Neutrophil (primary cell): ENCODE data around the gene SORCS1.

Source experiments
- H3K27ac ChIP-seq: fragments of 200-600 bp; sonication (generic); 2 replicates; pipeline ENCODE4 v1.5.1; 2016; ENCODE audit warnings: mild to moderate bottlenecking, moderate library complexity
- H3K27me3 ChIP-seq: fragments of 200-600 bp; sonication (generic); 2 replicates; pipeline ENCODE4 v1.6.0; 2016; ENCODE audit warnings: mild to moderate bottlenecking
- H3K36me3 ChIP-seq: fragments of 200-600 bp; sonication (generic); 2 replicates; pipeline ENCODE4 v1.5.1; 2017
- H3K4me1 ChIP-seq, 2 experiments: fragments of 200-600 bp in 1 of 2; sonication (generic) in 1 of 2; 1 replicate in 1 of 2; 2 replicates in 1 of 2; pipeline versions ENCODE4 v1.5.1 to v1.6.1; 2013 to 2016; ENCODE audit warnings: low read depth in 1 of 2, low read length in 1 of 2, mild to moderate bottlenecking in 1 of 2, moderate library complexity in 1 of 2; ENCODE audit not compliant: control insufficient read depth in 1 of 2, insufficient read depth in 1 of 2
- H3K4me3 ChIP-seq, 2 experiments: fragments of 200-600 bp in 1 of 2; sonication (generic) in 1 of 2; 1 replicate in 1 of 2; 2 replicates in 1 of 2; pipeline ENCODE4 v1.5.1; 2013 to 2016; ENCODE audit warnings: low read depth in 1 of 2, low read length in 1 of 2, mild to moderate bottlenecking in 1 of 2, moderate library complexity in 1 of 2
- H3K9me3 ChIP-seq: fragments of 200-600 bp; sonication (generic); 2 replicates; pipeline ENCODE4 v1.5.1; 2016
- TF ChIP-seq, protein P1 (sequence below): fragments of 200-600 bp; sonication (generic); IDR thresholded peaks from 2 replicates; pipeline ENCODE4 v1.5.1; 2016; ENCODE audit warnings: antibody characterized with exemption

The SORCS1 gene

GRCh38 chr10:106873770-106874603, 290.5 kb downstream of the SORCS1 start:
- Histone ChIP-seq H3K27me3 (no peaks in the 10 kb centered on the region), H3K27ac (no peak overlapping the region), H3K36me3 (no peaks in the 10 kb centered on the region), H3K4me3 (no peak overlapping the region), H3K9me3 (no peaks in the 10 kb centered on the region), H3K4me1 (no peaks in the 10 kb centered on the region)
- TF ChIP-seq, protein P1, sequence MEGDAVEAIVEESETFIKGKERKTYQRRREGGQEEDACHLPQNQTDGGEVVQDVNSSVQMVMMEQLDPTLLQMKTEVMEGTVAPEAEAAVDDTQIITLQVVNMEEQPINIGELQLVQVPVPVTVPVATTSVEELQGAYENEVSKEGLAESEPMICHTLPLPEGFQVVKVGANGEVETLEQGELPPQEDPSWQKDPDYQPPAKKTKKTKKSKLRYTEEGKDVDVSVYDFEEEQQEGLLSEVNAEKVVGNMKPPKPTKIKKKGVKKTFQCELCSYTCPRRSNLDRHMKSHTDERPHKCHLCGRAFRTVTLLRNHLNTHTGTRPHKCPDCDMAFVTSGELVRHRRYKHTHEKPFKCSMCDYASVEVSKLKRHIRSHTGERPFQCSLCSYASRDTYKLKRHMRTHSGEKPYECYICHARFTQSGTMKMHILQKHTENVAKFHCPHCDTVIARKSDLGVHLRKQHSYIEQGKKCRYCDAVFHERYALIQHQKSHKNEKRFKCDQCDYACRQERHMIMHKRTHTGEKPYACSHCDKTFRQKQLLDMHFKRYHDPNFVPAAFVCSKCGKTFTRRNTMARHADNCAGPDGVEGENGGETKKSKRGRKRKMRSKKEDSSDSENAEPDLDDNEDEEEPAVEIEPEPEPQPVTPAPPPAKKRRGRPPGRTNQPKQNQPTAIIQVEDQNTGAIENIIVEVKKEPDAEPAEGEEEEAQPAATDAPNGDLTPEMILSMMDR, result no peak

DNA sequence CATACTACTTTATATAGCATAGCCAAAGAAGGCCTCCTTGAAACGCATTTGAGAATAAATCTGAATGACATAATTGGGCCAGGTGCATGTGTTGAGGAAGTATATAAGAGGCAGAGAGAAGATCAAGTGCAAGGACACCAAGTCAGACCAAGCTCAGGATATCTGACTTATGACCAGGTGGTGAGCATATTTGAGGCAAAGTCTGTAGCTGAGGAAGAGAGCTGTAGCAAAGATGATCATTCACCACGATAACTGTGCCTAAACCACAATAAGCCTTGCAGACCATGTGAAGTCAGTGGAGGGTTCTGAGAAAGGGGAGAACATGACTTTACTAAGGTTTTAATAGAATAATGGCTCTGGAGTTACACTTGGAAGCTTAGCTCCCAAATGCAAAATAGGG, 292.3 kb downstream of the SORCS1 start:
- Histone ChIP-seq H3K9me3 (no peaks in the 10 kb centered on the region), H3K4me1 (no peaks in the 10 kb centered on the region), H3K36me3 (no peaks in the 10 kb centered on the region), H3K27me3 (no peaks in the 10 kb centered on the region), H3K4me3 (no peak overlapping the region), H3K27ac (no peak overlapping the region)
- TF ChIP-seq, protein P1, result no peak

DNA sequence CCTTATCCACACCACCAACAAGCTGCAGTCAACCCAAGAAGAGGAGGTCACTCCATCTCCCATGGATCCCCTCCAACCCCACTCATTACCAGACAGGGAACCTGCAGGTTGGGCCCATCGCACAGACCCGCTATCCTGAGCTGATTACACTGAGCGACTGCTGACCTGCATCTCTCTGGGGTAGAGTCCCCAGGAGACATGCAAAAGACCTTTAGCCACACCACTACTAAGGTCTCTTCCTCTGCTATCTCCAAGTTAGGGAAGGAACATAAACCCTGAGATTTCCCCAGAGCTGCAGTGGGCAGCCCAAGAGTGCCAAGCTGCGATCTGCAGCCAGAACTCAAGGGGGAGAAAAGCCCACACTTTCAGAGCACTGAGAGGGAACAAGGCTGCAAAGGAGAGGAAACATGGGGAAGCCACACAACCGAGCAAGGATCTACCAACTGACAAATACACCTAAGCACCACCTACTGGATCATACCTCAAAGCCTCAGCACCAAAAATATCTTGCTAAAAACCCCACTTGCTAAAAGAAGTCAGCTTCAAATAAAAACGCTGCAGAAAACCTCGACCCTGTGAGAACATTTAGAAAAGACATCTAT, 298.2 kb downstream of the SORCS1 start:
- TF ChIP-seq, protein P1, result no peak
- no peaks in the 10 kb centered on the region for H3K9me3 ChIP-seq
- H3K4me1 ChIP-seq, result no peaks in the 10 kb centered on the region
- no peaks in the 10 kb centered on the region for H3K36me3 ChIP-seq
- no peaks in the 10 kb centered on the region for H3K27me3 ChIP-seq
- no peak overlapping the region for H3K27ac ChIP-seq
- H3K4me3 ChIP-seq, result no peak overlapping the region

DNA sequence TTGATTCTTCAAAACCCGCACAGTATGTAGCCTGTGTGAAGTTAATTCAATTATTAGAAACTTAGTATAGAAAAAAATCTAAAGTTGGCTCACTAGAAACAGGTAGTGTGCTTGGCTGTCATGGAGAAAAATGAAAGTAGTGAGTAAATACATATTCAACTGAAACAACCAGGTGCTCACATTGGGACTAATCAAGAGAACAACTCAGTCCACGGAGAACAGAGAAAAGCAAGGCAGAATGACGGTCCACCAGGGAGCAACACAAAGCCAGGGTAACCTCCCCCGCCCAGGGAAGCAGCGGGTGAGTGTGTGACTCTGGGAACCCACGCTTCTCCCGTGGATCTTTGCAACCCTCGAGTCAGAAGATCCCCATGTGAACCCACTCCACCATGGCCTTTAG, 300.5 kb downstream of the SORCS1 start:
- no peaks in the 10 kb centered on the region for H3K4me1 ChIP-seq
- TF ChIP-seq, protein P1, result no peak
- H3K36me3 ChIP-seq, result no peaks in the 10 kb centered on the region
- H3K27me3 ChIP-seq, result no peaks in the 10 kb centered on the region
- H3K27ac ChIP-seq, result no peak overlapping the region
- H3K9me3 ChIP-seq, result no peaks in the 10 kb centered on the region
- no peak overlapping the region for H3K4me3 ChIP-seq

GRCh38 chr10:106863549-106863948, 301.0 kb downstream of the SORCS1 start:
- H3K27ac ChIP-seq, result no peak overlapping the region
- TF ChIP-seq, protein P1, result no peak
- no peaks in the 10 kb centered on the region for H3K27me3 ChIP-seq
- no peak overlapping the region for H3K4me3 ChIP-seq
- H3K9me3 ChIP-seq, result no peaks in the 10 kb centered on the region
- H3K36me3 ChIP-seq, result no peaks in the 10 kb centered on the region
- no peaks in the 10 kb centered on the region for H3K4me1 ChIP-seq
